Measurements from ENCODE around the gene FBXO11. TPM values are rescaled to one million over a fixed set of nuclear protein-coding genes. Genes with fewer than 3 reads are reported as not detected.

FBXO11 gene
- polyA plus RNA-seq, 1 of the 3 experiments (the other 2 are of a cell fraction) = 26.6 TPM

GRCh38 chr2:47935071-47935470, 28.8 kb upstream of the FBXO11 start:
- no peak for DNase-seq
- Histone ChIP-seq H2AFZ (ENCODE audit: low read depth) (no peak overlapping the region), H3K36me3 (replicated peaks in 1 of 2; ENCODE audit: control insufficient read depth in 1 of 2, insufficient read depth in 2 of 2, low read length in 1 of 2) (no peaks in the 10 kb centered on the region), H3K27ac (ENCODE audit: low read depth in 2 of 2, low read length in 1 of 2) (no peak overlapping the region), H4K20me1 (ENCODE audit: insufficient read depth) (no peaks in the 10 kb centered on the region), H3K4me3 (ENCODE audit: low read depth in 2 of 2, low read length in 1 of 2) (no peak overlapping the region), H3K9ac (no peak overlapping the region), H3K79me2 (ENCODE audit: insufficient read depth) (no peaks in the 10 kb centered on the region), H3K4me2 (no peak overlapping the region), H3K27me3 (ENCODE audit: insufficient read depth) (no peaks in the 10 kb centered on the region), H3K9me2 (no peaks in the 10 kb centered on the region), H3F3A (replicated peaks; ENCODE audit: insufficient read depth) (no peaks in the 10 kb centered on the region), H3K4me1 (ENCODE audit: control insufficient read depth in 1 of 2, insufficient read depth in 2 of 2, low read depth in 1 of 2, low read length in 1 of 2) (no peaks in the 10 kb centered on the region), H3K9me3 (no peaks in the 10 kb centered on the region)
- CTCF ChIA-PET = no interaction called here
- POLR2A ChIA-PET = interaction anchor here (0.6 kb wide), 1 partner anchor 14 kb away, joined by 3 read pairs; no protein-coding TSS in a partner anchor
- no peak for TF ChIP-seq FOSL2 (IDR thresholded peaks at IDR 0.05; ENCODE audit: borderline replicate concordance, low read depth)
- TF ChIP-seq USF2 (IDR thresholded peaks at IDR 0.05; ENCODE audit: borderline replicate concordance, low read depth, low read length) = no peak
- TF ChIP-seq RFX5 (IDR thresholded peaks at IDR 0.05; ENCODE audit: low read length) = no peak
- no peak for TF ChIP-seq JUND (IDR thresholded peaks at IDR 0.05)
- TF ChIP-seq GATA2 (CRISPR knock-in tag; IDR thresholded peaks at IDR 0.05) = no peak
- no peak for TF ChIP-seq TAF1 (IDR thresholded peaks at IDR 0.05; ENCODE audit: borderline replicate concordance, low read depth, low read length)
- TF ChIP-seq RCOR1 (IDR thresholded peaks at IDR 0.05; ENCODE audit: low read length) = no peak
- TF ChIP-seq CTCF (IDR thresholded peaks at IDR 0.05) = no peak
- no peak for TF ChIP-seq SMC3 (IDR thresholded peaks at IDR 0.05; ENCODE audit: low read depth, low read length)
- no peak for TF ChIP-seq NFIC (IDR thresholded peaks at IDR 0.05; ENCODE audit: borderline replicate concordance)
- TF ChIP-seq MXI1 (IDR thresholded peaks at IDR 0.05; ENCODE audit: low read depth, low read length) = no peak
- no peak for TF ChIP-seq SIN3A (IDR thresholded peaks at IDR 0.05; ENCODE audit: borderline replicate concordance, low read depth, low read length)
- no peak for TF ChIP-seq FOXM1 (IDR thresholded peaks at IDR 0.05; ENCODE audit: low read depth)
- no peak for TF ChIP-seq CHD2 (IDR thresholded peaks at IDR 0.05; ENCODE audit: low read length, partially characterized antibody)
- no peak for TF ChIP-seq ZBTB33 (IDR thresholded peaks at IDR 0.05; ENCODE audit: borderline replicate concordance, low read depth)
- 63% methylated on average over 4 of the region's 4 CpGs for WGBS (ENCODE audit: low lambda C conversion rate)

All from SK-N-SH (cell line).